Lung (tissue), 12 donors: ENCODE measurements around the gene WBP2NL. TPM values are rescaled to one million over a fixed set of nuclear protein-coding genes. Genes with fewer than 3 reads are reported as not detected.

Experiments
- ATAC-seq: fragments of 200-7000 bp; cut with Tn5 transposase; one replicate; pipeline ENCODE4 v1.9.1; 2020; ENCODE audit warnings: moderate number of reproducible peaks; ENCODE audit not compliant: insufficient read depth, low FRiP score
- DNase-seq, 3 donors: peaks; one replicate each; pipeline ENCODE4 v3.0.0-alpha.2; 2013 to 2017
- H3K27ac ChIP-seq, 2 donors: one replicate each; pipeline ENCODE4 v1.5.1; 2013; ENCODE audit warnings: mild to moderate bottlenecking in 2 of 2, moderate library complexity in 2 of 2, control low read depth in 1 of 2, inconsistent platforms in 1 of 2, low read depth in 1 of 2, low read length in 1 of 2
- H3K27me3 ChIP-seq, 3 donors: one replicate each; pipeline ENCODE4 v1.5.1; 2013; ENCODE audit warnings: low read length in 2 of 3; ENCODE audit not compliant: control insufficient read depth in 3 of 3, insufficient read depth in 3 of 3
- H3K36me3 ChIP-seq, 4 donors: one replicate each; pipeline ENCODE4 v1.5.1; 2013; ENCODE audit warnings: low read length in 4 of 4, mild to moderate bottlenecking in 1 of 4, moderate library complexity in 1 of 4; ENCODE audit not compliant: control insufficient read depth in 4 of 4, insufficient read depth in 4 of 4
- H3K4me1 ChIP-seq, 5 donors: one replicate each; pipeline ENCODE4 v1.5.1; 2013; ENCODE audit warnings: low read length in 5 of 5, mild to moderate bottlenecking in 2 of 5, moderate library complexity in 1 of 5; ENCODE audit not compliant: control insufficient read depth in 5 of 5, insufficient read depth in 5 of 5
- H3K4me3 ChIP-seq: one replicate; pipeline ENCODE4 v1.5.1; 2013; ENCODE audit warnings: mild to moderate bottlenecking, control low read depth, moderate library complexity
- H3K9ac ChIP-seq, 2 donors: one replicate each; pipeline ENCODE4 v1.5.1; 2013; ENCODE audit warnings: low read length in 2 of 2, control low read depth in 1 of 2; ENCODE audit not compliant: insufficient read depth in 1 of 2
- H3K9me3 ChIP-seq, 4 donors: one replicate each; pipeline ENCODE4 v1.5.1; 2013; ENCODE audit warnings: low read length in 3 of 4, mild to moderate bottlenecking in 1 of 4, moderate library complexity in 1 of 4; ENCODE audit not compliant: control insufficient read depth in 4 of 4, insufficient read depth in 3 of 4
- CTCF ChIP-seq: IDR thresholded peaks from 2 replicates; pipeline ENCODE4 v1.5.1; 2012; ENCODE audit warnings: mild to moderate bottlenecking; ENCODE audit errors: control extremely low read depth, extremely low read depth
- WGBS, 2 donors: extraction: QIAGEN DNeasy Blood & Tissue Kit; methylation state at CpG; one replicate each; pipeline ENCODE4 v1.1.7; 2013; 5-methylcytosine and 5-hydroxymethylcytosine counted together
- polyA plus RNA-seq, 2 donors: library from polyadenylated mRNA; stranded (reverse); fragments of 200-250 nt; gene quantifications; one replicate each; pipeline ENCODE4 v1.2.1, GENCODE V29; 2013
- total RNA-seq, 2 donors: library from RNA; depleted of rRNA in 1 of 2; stranded (reverse); fragments of >200 nt in 1 of 2; gene quantifications; one replicate each; pipeline ENCODE4 v1.2.1, GENCODE V29; 2014 to 2021
- donor health status: control.
- donor health status: control.
- donor health status: Bipolar disorder and iron deficiency.
- donor health status: healthy.
- donor health status: DM: yes; HTN: yes; CAD: no.

WBP2NL gene
- total and polyA plus RNA-seq, 4 donors, result 0.42 to 4.9 (median 1.3) TPM

GRCh38 chr22:41966607-41967240 is 31.9 kb upstream of the WBP2NL start:
- 48% methylated on average over 8 of the region's 8 CpGs for WGBS, 2 donors
- DNase-seq (peak; percentile 41 to 76 (median 70)), ATAC-seq (no peak)
- no peaks in the 10 kb centered on the region for H3K27me3 ChIP-seq
- peaks cover 0 to 10% (median 2%) of the 10 kb centered on the region in 5 donors for H3K4me1 ChIP-seq
- TF ChIP-seq CTCF, result no peak
- H3K27ac ChIP-seq, result no peak overlapping the region
- no peaks in the 10 kb centered on the region for H3K36me3 ChIP-seq
- no peaks in the 10 kb centered on the region for H3K9me3 ChIP-seq
- H3K9ac ChIP-seq, result no peak overlapping the region
- H3K4me3 ChIP-seq, result no peak overlapping the region

GRCh38 chr22:41968601-41969000 is 30.0 kb upstream of the WBP2NL start:
- Histone ChIP-seq H3K4me3 (no peak overlapping the region), H3K9ac (no peak overlapping the region), H3K27me3 (peaks cover 0 to 3% (median 2%) of the 10 kb centered on the region in 3 donors), H3K27ac (no peak overlapping the region), H3K36me3 (no peaks in the 10 kb centered on the region), H3K9me3 (no peaks in the 10 kb centered on the region), H3K4me1 (peaks cover 0 to 7% (median 2%) of the 10 kb centered on the region in 5 donors)
- DNase-seq (no peak), ATAC-seq (no peak)
- WGBS, 2 donors, result 44 to 66% methylated on average over 9 of the region's 9 CpGs
- TF ChIP-seq CTCF, result no peak

- H3K9ac ChIP-seq, result no peak within 1 kb of the TSS
- H3K36me3 ChIP-seq, result no peaks in the 10 kb centered on the region
- WGBS, 2 donors, result 75 to 82% methylated on average over 7 to 8 of the region's 8 CpGs
- ATAC-seq (no peak), DNase-seq (no peak)
- peaks cover 0 to 3% (median 2%) of the 10 kb centered on the region in 3 donors for H3K27me3 ChIP-seq
- no peak within 1 kb of the TSS for H3K27ac ChIP-seq
- no peak for TF ChIP-seq CTCF
- peaks cover 0 to 4% (median 2%) of the 10 kb centered on the region in 5 donors for H3K4me1 ChIP-seq
- H3K9me3 ChIP-seq, result no peaks in the 10 kb centered on the region
- no peak within 1 kb of the TSS for H3K4me3 ChIP-seq
Measured at GRCh38 chr22:41969110-41969646, 29.4 kb upstream of the WBP2NL start, which contains the start of gene SEPTIN3. TSS of gene SEPTIN3 (plus strand) at chr22:41969443. CDS start at chr22:41971493, 2,050 bp downstream.
